COR-L47 (cell line): ENCODE data around the gene CTNNA1.
"Not testable (repeated sequence)": the region's sequence is repeated elsewhere in the genome, so short reads cannot be mapped to it uniquely, and the experiment has no call there.

Experiments
- DNase-seq: peaks from one replicate; lab custom pipeline; 2025; lab: John Stamatoyannopoulos, UW

Gene CTNNA1

DNA sequence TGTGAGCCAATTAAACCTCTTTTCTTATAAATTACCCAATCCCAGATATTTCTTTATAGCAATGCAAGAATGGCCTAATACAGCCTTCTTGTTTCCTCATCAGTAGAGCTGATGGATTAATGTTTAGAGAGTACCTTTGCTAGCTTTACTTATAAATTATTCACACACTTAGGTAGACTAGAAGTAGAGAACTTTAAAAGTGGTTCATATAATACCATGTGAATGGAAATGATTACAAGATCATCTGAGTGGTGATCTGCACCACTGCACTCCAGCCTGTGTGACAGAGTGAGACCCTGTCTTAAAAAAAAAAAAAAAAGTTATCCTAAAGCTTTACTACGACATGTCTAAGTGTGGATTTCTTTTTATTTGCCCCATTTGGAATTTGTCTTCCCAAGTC is 145.1 kb downstream of the CTNNA1 start:
- DNase-seq: no peak

GRCh38 chr5:138898742-138899141 is 145.5 kb downstream of the CTNNA1 start:
- DNase-seq: no peak

DNA sequence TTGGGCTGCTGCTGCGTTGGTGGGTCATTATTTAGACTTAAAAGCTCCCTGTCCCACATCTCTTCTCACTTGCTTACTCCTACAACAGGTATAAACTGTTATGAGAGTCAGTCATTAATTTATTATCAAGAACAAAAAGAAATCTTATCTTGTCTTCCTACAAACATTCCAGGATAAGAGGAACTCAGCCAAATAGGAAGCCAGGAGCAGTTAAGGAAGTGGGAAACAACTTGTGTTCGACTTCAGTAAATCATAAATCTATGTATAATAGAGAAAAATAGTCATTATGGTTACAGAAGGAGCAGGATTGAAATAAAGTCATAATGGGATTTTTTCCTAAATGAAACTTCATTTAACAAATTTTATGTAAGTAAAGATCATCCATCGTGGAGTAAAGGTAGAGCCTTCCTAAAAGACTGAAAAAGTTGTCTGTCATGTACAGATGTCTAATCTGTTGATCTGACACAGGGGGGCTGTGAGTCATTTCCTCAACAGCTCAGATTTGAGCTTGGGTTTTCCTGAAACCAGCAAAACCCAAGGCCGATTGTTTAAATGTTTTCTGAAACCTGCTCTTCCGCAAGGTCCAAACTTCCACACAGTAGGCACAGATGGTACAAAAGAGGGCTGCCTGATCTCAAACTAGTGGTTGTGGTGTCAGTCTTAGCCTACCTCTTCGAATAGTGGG is 147.2 kb downstream of the CTNNA1 start:
- DNase-seq: no peak

- DNase-seq: no peak
Measured at GRCh38 chr5:138901716-138902115, 148.5 kb downstream of the CTNNA1 start.

DNA sequence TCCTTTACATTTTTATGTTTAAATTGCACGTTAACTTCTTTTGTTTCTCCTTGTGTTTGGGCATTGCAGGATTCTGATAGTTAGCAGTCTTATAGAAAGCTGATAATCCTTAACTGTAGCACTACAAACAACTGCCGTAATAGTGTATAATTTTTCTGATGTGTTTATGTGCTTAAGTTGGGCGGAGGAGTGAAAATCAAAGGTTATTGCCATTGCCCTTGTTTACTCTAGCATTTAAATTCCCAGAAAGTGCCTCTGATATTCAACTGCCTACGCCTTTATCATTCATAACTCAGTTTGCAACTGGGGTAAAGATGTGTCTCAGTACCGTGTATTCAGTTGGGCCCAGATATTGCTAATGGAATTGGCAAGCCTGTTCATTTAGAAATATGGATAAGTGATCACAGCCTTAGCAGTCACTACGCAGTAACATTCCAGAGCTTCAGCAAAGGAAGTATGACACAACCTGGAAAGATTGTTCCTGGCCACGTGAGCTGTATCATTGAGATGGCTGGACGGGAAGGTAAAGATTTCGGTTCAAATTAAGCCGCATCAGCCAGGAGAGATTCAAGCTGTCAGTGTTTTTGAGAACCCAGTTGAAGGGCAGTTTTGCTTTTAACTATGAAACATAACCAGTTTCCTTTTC is 150.0 kb downstream of the CTNNA1 start:
- no peak for DNase-seq

DNA sequence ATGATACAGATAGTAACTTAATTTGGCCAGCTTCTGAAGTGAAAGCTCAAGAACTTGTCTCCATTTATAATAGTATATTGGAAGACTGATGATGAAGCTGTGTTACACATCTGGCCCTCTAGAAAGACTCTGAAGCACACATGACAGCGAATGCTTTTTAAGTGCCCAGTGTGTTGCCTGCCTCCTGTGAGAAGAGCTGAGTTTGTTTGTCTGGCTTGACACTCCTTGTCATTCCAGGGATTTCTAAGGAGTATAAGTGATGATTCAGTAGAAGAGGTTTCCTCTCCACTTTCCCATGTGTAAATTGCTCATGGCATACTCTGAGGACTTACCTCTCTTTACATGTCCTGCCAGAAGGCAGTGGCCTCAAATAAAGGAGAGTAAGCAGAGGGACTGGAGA is 152.3 kb downstream of the CTNNA1 start:
- no peak for DNase-seq

DNA sequence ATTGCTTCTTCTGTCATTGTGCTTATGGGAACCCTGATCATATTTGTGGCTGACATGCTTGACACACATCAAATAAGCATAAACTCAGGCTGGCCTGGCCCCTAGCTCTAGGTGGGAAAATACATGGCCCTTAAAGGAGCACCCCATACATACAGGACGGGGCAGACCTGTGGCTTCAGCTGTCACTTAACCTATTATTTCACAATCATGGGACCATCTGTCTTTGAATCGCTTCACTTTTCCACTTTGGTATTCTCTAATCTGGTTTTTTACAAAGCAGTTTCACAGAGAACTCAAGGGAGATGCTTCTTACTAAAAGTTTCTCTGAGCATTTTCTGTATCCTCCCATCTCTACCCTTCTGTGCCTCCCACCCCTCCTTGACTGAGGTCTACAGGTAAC is 156.5 kb downstream of the CTNNA1 start:
- DNase-seq: no peak

- no peak for DNase-seq
Measured at GRCh38 chr5:138910546-138911185, 157.4 kb downstream of the CTNNA1 start.

DNA sequence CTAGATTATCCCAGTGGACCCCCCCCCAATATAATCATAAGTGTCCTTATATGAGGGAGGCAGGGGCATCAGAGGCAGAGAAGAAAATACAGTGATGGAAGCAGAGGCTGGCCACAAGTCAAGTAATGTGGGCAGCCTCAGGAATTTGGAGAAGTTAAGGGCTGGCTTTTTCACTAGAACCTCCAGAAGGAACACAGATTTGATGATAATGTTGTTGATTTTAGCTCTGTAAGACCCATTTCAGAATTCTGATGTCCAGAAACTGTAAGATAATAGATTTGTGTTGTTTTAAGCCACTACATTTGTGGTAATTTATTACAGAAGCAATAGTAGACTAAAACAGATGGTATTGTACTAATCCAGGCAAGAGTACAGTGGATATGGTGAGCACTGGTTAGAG is 158.2 kb downstream of the CTNNA1 start:
- no peak for DNase-seq

DNA sequence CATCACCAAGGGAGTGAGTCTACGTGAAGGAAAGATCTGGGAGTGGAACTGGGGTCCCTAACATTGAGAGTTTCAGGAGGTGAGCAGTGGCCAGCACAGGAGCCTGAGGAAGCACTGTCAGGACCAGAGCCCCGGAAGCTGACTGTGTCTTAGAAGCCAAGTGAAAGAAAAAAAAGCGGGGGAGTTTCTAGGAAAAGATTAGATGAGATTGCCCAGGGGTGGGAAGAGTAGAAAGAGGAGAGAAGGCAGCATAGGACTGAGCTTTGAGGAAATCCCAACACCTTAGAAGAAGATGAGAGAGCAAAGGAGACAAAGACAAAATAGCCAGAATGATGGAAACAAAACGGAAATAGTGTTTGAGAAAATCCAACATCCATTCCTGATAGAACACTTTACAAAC is 158.9 kb downstream of the CTNNA1 start:
- DNase-seq: no peak

GRCh38 chr5:138913773-138914172 is 160.5 kb downstream of the CTNNA1 start:
- no peak for DNase-seq

DNA sequence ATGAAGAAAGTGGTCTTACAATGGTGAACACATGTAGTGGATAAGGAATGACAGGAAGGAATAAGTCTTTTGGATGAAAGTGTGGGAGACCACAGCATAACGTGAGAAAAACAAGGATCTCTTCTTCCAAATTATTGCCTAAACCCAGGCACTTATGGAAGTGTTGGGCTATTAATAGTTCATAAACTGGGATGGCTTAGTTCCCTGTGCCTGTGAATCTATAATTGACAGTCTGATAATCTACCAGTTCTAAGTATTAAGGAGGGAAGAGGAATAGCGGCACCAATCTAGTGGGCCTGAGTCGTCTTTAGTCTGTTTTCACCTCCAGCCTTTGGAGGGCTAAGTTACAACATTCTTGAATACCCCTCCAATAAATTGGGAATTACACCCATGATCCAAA is 161.1 kb downstream of the CTNNA1 start:
- no peak for DNase-seq

DNA sequence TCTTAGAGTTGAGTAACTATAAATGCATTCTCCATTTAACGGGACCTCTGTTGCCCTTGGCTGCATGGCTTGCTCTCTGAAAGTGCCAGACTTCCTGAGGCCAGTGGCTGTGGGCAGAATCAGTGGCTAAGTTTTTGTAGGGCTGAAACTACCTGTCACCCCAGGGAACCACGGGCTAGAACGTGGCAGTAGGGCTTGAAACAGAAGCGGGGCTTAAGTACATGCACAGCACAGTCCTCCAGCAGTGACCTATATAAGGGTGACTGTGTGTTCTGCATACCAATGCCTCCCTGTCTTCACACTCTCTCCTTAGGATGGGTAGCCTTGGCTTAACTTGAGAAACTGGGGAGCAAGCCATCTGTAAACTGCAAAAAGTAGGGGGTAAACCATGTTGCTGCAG is 165.5 kb downstream of the CTNNA1 start:
- no peak for DNase-seq

- DNase-seq: no peak
Measured at GRCh38 chr5:138920181-138920580, 167.0 kb downstream of the CTNNA1 start.

DNA sequence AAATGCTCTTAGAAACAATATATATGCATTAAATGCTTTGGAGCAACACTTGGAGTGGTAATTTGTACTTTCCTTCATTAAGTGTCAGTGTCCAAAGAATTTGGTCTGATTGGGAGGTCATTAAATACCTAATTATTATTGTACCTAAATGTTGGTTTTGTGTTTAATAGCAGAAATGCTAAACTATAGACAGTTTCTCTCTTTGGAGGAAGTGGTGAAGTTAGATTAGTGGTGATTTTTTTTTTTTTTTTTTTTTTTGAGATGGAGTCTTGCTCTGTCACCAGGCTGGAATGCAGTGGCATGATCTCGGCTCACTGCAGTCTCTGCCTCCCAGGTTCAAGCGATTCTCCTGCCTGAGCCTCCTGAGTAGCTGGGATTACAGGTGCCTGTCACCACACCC is 168.1 kb downstream of the CTNNA1 start:
- DNase-seq: not testable (repeated sequence)

- DNase-seq: no peak
Measured at GRCh38 chr5:138922494-138922893, 169.3 kb downstream of the CTNNA1 start.

DNA sequence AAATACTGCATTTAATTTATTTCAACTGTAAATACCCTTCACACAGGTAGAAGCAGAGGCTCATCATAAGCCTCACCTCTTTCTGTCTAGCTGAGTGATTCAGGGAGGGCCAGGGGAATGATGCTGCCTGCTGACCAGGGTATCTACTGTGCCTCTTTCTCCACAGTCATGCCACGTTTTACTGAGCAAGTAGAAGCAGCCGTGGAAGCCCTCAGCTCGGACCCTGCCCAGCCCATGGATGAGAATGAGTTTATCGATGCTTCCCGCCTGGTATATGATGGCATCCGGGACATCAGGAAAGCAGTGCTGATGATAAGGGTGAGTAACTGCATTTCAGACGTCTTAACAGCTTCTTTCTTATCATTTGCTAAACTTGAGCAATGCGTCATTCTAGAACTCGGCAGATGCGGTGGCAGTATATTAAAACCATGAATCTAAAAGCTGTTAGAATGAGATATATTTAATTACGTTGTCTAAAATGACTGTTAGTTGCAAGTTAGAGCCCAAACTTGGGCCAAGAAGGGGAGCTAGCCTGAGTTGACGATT is 171.9 kb downstream of the CTNNA1 start:
- no peak for DNase-seq

GRCh38 chr5:138926257-138926656 is 173.0 kb downstream of the CTNNA1 start:
- DNase-seq: no peak

DNA sequence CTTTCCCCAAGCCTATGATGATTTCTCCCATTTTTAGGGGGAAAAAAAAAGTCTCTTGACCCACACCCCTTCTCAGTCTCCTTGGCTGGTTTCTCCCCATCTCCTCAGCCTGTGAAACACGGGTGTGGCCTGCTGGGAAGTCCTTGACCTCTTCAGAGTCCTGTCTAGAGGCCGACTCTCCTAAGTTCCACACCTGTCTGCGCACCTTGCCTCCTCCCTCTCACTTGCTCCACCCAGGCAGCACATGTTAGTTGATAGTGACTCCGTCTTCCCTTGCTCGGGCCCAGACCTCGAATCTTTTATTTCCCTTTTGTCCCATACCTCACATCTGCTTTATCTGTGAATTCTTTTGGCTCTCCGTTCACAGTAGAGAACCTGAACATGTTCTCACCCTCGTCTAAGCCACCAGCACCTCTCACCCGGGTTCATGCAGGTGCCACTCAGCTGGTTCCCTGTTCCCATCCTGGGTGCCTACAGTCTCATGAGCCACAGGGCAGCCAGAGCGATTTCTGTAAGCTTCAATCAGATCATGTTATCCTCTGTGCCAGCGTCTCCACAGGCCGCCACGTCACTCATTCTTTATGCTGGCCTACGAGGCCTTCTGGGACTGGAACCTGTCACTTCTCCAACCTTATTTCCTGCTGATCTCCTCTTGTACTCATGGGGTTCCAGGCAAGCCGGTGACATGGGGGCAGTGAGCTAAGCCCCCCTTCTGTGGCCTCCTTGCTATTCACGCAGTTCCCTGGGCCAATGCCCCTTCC is 173.6 kb downstream of the CTNNA1 start:
- DNase-seq: no peak

- no peak for DNase-seq
Measured at GRCh38 chr5:138927544-138927943, 174.3 kb downstream of the CTNNA1 start.

DNA sequence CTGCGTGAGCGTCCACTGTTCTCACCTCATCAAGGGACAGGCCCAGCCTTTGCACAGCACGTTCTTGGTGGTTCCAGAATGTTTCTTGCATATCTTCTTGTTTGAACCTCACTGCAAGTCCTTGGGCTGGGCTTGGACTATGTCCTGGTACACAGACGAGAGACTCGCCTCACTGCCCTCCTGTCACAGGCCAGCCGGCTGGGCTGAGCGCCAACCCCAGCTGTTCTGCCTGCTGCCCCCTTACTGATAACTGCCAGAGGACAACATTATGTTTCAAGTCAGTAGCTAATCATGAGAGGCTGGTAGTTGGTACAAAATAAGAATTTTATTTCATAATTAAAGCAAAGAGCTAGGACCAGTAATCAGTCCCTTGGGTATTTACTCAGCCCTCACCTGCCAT is 174.8 kb downstream of the CTNNA1 start:
- DNase-seq: peak; percentile 27

- DNase-seq: no peak
Measured at GRCh38 chr5:138929571-138929955, 176.3 kb downstream of the CTNNA1 start.
